Measurements from ENCODE around the gene MYOD1.

Gene MYOD1

GRCh38 chr11:17764446-17765218, 45.3 kb downstream of the MYOD1 start:
- H3K4me2 ChIP-seq (ENCODE audit: low read depth, low read length), result no peak overlapping the region
- H3K27ac ChIP-seq (ENCODE audit: low read length), result no peak overlapping the region
- no peak overlapping the region for H3K4me3 ChIP-seq (ENCODE audit: low read length)
- TF ChIP-seq, protein P1, sequence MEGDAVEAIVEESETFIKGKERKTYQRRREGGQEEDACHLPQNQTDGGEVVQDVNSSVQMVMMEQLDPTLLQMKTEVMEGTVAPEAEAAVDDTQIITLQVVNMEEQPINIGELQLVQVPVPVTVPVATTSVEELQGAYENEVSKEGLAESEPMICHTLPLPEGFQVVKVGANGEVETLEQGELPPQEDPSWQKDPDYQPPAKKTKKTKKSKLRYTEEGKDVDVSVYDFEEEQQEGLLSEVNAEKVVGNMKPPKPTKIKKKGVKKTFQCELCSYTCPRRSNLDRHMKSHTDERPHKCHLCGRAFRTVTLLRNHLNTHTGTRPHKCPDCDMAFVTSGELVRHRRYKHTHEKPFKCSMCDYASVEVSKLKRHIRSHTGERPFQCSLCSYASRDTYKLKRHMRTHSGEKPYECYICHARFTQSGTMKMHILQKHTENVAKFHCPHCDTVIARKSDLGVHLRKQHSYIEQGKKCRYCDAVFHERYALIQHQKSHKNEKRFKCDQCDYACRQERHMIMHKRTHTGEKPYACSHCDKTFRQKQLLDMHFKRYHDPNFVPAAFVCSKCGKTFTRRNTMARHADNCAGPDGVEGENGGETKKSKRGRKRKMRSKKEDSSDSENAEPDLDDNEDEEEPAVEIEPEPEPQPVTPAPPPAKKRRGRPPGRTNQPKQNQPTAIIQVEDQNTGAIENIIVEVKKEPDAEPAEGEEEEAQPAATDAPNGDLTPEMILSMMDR (IDR thresholded peaks at IDR 0.05; ENCODE audit: low read length), result no peak
- TF ChIP-seq EZH2phosphoT487 (IDR thresholded peaks at IDR 0.05; ENCODE audit: low read length) (no peak), EZH2 (optimal IDR thresholded peaks at IDR 0.05; ENCODE audit: low read depth, low read length) (no peak)
- H4K20me1 ChIP-seq (ENCODE audit: insufficient read depth, low read length), result no peaks in the 10 kb centered on the region
- no peaks in the 10 kb centered on the region for H3K9me3 ChIP-seq (replicated peaks; ENCODE audit: insufficient read depth, low read length)
- H3K27me3 ChIP-seq (replicated peaks; ENCODE audit: insufficient read depth, low read length), result no peaks in the 10 kb centered on the region; the same call in 1 of the 2 replicates
- DNase-seq, result no peak
- H2AFZ ChIP-seq (ENCODE audit: low read length), result no peak overlapping the region
- no peaks in the 10 kb centered on the region for H3F3A ChIP-seq (ENCODE audit: insufficient read depth, low read length)
- no peaks in the 10 kb centered on the region for H3K36me3 ChIP-seq (replicated peaks; ENCODE audit: insufficient read depth, low read length)
- no peaks in the 10 kb centered on the region for H3K4me1 ChIP-seq (ENCODE audit: low read length)
- no peak overlapping the region for H3K9ac ChIP-seq (ENCODE audit: low read length)
- no peaks in the 10 kb centered on the region for H3K9me2 ChIP-seq (replicated peaks; ENCODE audit: insufficient read depth, low read length)
- no peaks in the 10 kb centered on the region for H3K79me2 ChIP-seq (ENCODE audit: low read length)

- no peaks in the 10 kb centered on the region for H3K9me3 ChIP-seq (replicated peaks; ENCODE audit: insufficient read depth, low read length)
- H2AFZ ChIP-seq (ENCODE audit: low read length), result no peak overlapping the region
- no peak overlapping the region for H3K27ac ChIP-seq (ENCODE audit: low read length)
- H3K27me3 ChIP-seq (replicated peaks; ENCODE audit: insufficient read depth, low read length), result no peaks in the 10 kb centered on the region; the same call in 1 of the 2 replicates
- H3K4me3 ChIP-seq (ENCODE audit: low read length), result no peak overlapping the region
- H3K4me1 ChIP-seq (ENCODE audit: low read length), result no peaks in the 10 kb centered on the region
- no peaks in the 10 kb centered on the region for H3K36me3 ChIP-seq (replicated peaks; ENCODE audit: insufficient read depth, low read length)
- TF ChIP-seq EZH2phosphoT487 (IDR thresholded peaks at IDR 0.05; ENCODE audit: low read length) (no peak), EZH2 (optimal IDR thresholded peaks at IDR 0.05; ENCODE audit: low read depth, low read length) (no peak)
- TF ChIP-seq, protein P1 (IDR thresholded peaks at IDR 0.05; ENCODE audit: low read length), result no peak
- DNase-seq, result no peak
- H3K79me2 ChIP-seq (ENCODE audit: low read length), result no peaks in the 10 kb centered on the region
- H3K9ac ChIP-seq (ENCODE audit: low read length), result no peak overlapping the region
- H3K9me2 ChIP-seq (replicated peaks; ENCODE audit: insufficient read depth, low read length), result no peaks in the 10 kb centered on the region
- H3K4me2 ChIP-seq (ENCODE audit: low read depth, low read length), result no peak overlapping the region
- H3F3A ChIP-seq (ENCODE audit: insufficient read depth, low read length), result no peaks in the 10 kb centered on the region
- no peaks in the 10 kb centered on the region for H4K20me1 ChIP-seq (ENCODE audit: insufficient read depth, low read length)
Observed at GRCh38 chr11:17765356-17766072, 46.1 kb downstream of the MYOD1 start.

DNA sequence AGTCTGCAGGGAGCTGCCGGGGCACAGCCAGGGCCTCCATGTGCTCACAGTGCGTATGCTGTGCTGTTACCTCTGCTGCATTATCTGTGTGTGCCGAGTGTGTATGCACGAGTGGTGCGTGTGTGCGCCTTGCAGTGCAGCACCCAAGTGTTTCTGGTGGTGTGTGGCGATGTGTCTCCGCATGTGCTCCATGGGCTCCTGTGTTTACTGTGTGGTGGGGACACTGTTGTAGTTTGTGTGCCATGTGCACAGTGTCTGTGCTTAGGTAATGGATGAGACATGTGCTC, 46.6 kb downstream of the MYOD1 start:
- no peak overlapping the region for H3K9ac ChIP-seq (ENCODE audit: low read length)
- H3K27ac ChIP-seq (ENCODE audit: low read length), result no peak overlapping the region
- H3K4me3 ChIP-seq (ENCODE audit: low read length), result no peak overlapping the region
- H3K9me3 ChIP-seq (replicated peaks; ENCODE audit: insufficient read depth, low read length), result no peaks in the 10 kb centered on the region
- H3K4me2 ChIP-seq (ENCODE audit: low read depth, low read length), result no peak overlapping the region
- H4K20me1 ChIP-seq (ENCODE audit: insufficient read depth, low read length), result no peaks in the 10 kb centered on the region
- H3K79me2 ChIP-seq (ENCODE audit: low read length), result no peaks in the 10 kb centered on the region
- DNase-seq, result no peak
- TF ChIP-seq, protein P1 (IDR thresholded peaks at IDR 0.05; ENCODE audit: low read length), result no peak
- no peak for TF ChIP-seq EZH2 (optimal IDR thresholded peaks at IDR 0.05; ENCODE audit: low read depth, low read length)
- no peak for TF ChIP-seq EZH2phosphoT487 (IDR thresholded peaks at IDR 0.05; ENCODE audit: low read length)
- no peaks in the 10 kb centered on the region for H3K4me1 ChIP-seq (ENCODE audit: low read length)
- no peaks in the 10 kb centered on the region for H3F3A ChIP-seq (ENCODE audit: insufficient read depth, low read length)
- H3K9me2 ChIP-seq (replicated peaks; ENCODE audit: insufficient read depth, low read length), result no peaks in the 10 kb centered on the region
- no peaks in the 10 kb centered on the region for H3K36me3 ChIP-seq (replicated peaks; ENCODE audit: insufficient read depth, low read length)
- H2AFZ ChIP-seq (ENCODE audit: low read length), result no peak overlapping the region
- H3K27me3 ChIP-seq (replicated peaks; ENCODE audit: insufficient read depth, low read length), result no peaks in the 10 kb centered on the region; the same call in 1 of the 2 replicates
